ENCODE measurements around the gene FAM209B. TPM values are rescaled to one million over a fixed set of nuclear protein-coding genes. Genes with fewer than 3 reads are reported as not detected.

FAM209B gene
- total and polyA plus RNA-seq, 2 donors (not counting 1 experiment from before 2014, with no cell fraction given), result 1.9 to 2.0 TPM

DNA sequence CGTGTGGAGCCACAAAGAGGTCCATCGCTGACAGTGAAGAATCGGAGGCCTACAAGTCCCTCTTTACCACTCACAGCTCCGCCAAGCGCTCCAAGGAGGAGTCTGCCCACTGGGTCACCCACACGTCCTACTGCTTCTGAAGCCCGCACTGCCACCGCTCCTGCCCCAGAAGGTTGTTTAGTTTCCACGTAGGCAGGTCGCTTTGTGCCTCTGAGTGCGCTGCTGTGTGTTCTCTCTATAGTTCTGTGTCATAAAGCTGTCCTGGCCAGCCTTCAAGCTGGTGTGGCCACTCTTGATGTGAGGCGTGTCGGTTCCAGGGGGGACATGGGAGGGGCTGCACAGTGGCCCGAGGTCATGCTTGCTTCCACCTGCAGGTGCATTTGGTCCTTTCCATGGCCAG lies 14.9 kb upstream of the FAM209B start:
- DNase-seq (no peak), ATAC-seq (ENCODE audit: low read depth) (no peak)
- POLR2A ChIA-PET, result no interaction called here
- H3K27me3 Mint-ChIP-seq, result no peaks in the 10 kb centered on the region
- Histone ChIP-seq H3K4me1 (ENCODE audit: control insufficient read depth in 2 of 2, insufficient read depth in 2 of 2, low read length in 2 of 2) (no peaks in the 10 kb centered on the region), H3K79me2 (ENCODE audit: control insufficient read depth, insufficient read depth, low read length) (no peaks in the 10 kb centered on the region), H3K27ac (ENCODE audit: low read length in 2 of 2) (no peak overlapping the region), H2AFZ (ENCODE audit: insufficient read depth, low read depth, low read length, poor library complexity, severe bottlenecking) (no peak overlapping the region), H4K20me1 (ENCODE audit: control insufficient read depth, insufficient read depth, low read length, poor library complexity, severe bottlenecking) (no peaks in the 10 kb centered on the region), H3K36me3 (replicated peaks in 1 of 2; ENCODE audit: control extremely low read depth in 1 of 2, control insufficient read depth in 1 of 2, extremely low read depth in 1 of 2, insufficient read depth in 2 of 2, low read length in 1 of 2) (peaks cover 18 to 64% of the 10 kb centered on the region in 2 experiments), H3K27me3 (replicated peaks in 1 of 4; ENCODE audit: control extremely low read depth in 1 of 4, control insufficient read depth in 3 of 4, insufficient read depth in 4 of 4, low read length in 3 of 4) (no peaks in the 10 kb centered on the region), H3K9ac (ENCODE audit: low read length) (no peak overlapping the region), H3K4me2 (replicated peaks; ENCODE audit: low read depth, low read length, poor library complexity, severe bottlenecking) (no peak overlapping the region), H3K9me3 (ENCODE audit: control extremely low read depth in 1 of 3, control insufficient read depth in 2 of 3, insufficient read depth in 1 of 3, low read length in 2 of 3) (peaks cover 0 to 57% (median 29%) of the 10 kb centered on the region in 3 donors), H3K4me3 (ENCODE audit: control extremely low read depth in 1 of 5, extremely low read depth in 1 of 5, insufficient read depth in 1 of 5, low read depth in 2 of 5, low read length in 4 of 5) (no peak overlapping the region)
- no peaks in the 10 kb centered on the region for H3K4me1 Mint-ChIP-seq
- TF ChIP-seq, protein P1, sequence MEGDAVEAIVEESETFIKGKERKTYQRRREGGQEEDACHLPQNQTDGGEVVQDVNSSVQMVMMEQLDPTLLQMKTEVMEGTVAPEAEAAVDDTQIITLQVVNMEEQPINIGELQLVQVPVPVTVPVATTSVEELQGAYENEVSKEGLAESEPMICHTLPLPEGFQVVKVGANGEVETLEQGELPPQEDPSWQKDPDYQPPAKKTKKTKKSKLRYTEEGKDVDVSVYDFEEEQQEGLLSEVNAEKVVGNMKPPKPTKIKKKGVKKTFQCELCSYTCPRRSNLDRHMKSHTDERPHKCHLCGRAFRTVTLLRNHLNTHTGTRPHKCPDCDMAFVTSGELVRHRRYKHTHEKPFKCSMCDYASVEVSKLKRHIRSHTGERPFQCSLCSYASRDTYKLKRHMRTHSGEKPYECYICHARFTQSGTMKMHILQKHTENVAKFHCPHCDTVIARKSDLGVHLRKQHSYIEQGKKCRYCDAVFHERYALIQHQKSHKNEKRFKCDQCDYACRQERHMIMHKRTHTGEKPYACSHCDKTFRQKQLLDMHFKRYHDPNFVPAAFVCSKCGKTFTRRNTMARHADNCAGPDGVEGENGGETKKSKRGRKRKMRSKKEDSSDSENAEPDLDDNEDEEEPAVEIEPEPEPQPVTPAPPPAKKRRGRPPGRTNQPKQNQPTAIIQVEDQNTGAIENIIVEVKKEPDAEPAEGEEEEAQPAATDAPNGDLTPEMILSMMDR (IDR thresholded peaks at IDR 0.05), result no peak
- TF ChIP-seq EZH2 (IDR thresholded peaks at IDR 0.05; ENCODE audit: borderline replicate concordance, insufficient read depth, low read depth, low read length, poor library complexity, severe bottlenecking), result no peak
- intact Hi-C loops (cut with micrococcal nuclease), result loop anchor here (5.0 kb wide), 1 partner anchor 276 kb away; no protein-coding TSS in a partner anchor
- WGBS (ENCODE audit: insufficient coverage), result 97% methylated on average over 14 of the region's 14 CpGs
- no peak overlapping the region for H3K27ac Mint-ChIP-seq
- H3K9me3 Mint-ChIP-seq (ENCODE audit: insufficient read depth), result peaks cover 12% of the 10 kb centered on the region
- no peak overlapping the region for H3K4me3 Mint-ChIP-seq
- CTCF ChIA-PET, result no interaction called here

DNA sequence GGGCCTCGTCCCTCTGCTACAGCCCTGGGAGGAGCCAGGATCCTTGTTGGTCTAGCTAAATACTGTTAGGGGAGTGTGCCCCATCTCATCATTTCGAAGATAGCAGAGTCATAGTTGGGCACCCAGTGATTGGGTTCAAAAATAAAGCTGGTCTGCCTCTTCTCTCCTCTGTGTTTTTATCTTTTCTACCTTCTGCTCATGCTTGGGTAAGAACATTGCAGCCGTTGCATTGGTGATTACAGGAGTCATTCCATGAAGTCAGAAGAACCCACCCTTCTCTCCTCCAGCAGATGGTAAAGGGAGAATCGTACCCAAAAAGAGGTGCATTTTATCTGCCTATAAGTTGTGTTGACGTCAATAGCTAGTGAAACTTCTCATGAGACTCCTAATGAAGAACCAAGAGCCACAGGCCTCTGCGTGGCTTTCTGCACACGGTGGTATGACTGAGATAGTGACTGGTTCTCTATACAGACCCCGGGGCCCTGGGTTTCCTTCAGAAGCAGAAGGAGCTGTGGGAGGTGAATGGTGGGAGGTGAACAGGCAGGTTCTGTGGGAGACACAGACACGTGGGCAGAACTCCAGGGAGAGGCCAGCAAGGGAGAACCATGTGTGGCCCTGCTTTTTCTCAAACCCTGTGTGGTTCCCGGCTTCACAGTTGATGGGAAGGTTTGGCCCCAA lies 14.2 kb upstream of the FAM209B start:
- H3K36me3 ChIP-seq (replicated peaks in 1 of 2; ENCODE audit: control extremely low read depth in 1 of 2, control insufficient read depth in 1 of 2, extremely low read depth in 1 of 2, insufficient read depth in 2 of 2, low read length in 1 of 2), result peaks cover 15 to 57% of the 10 kb centered on the region in 2 experiments
- no peak overlapping the region for H3K4me3 Mint-ChIP-seq

More for the DNA sequence above, 14.2 kb upstream of the FAM209B start:
- ChIA-PET CTCF (no interaction called here), POLR2A (no interaction called here)
- 84% methylated on average over 7 of the region's 10 CpGs for WGBS (ENCODE audit: insufficient coverage)
- Mint-ChIP-seq H3K27ac (no peak overlapping the region), H3K4me1 (no peaks in the 10 kb centered on the region), H3K9me3 (ENCODE audit: insufficient read depth) (peaks cover 12% of the 10 kb centered on the region), H3K27me3 (no peaks in the 10 kb centered on the region)
- TF ChIP-seq, protein P1 (IDR thresholded peaks at IDR 0.05), result no peak
- TF ChIP-seq EZH2 (IDR thresholded peaks at IDR 0.05; ENCODE audit: borderline replicate concordance, insufficient read depth, low read depth, low read length, poor library complexity, severe bottlenecking), result no peak
- H2AFZ ChIP-seq (ENCODE audit: insufficient read depth, low read depth, low read length, poor library complexity, severe bottlenecking), result no peak overlapping the region
- ATAC-seq (ENCODE audit: low read depth) (no peak), DNase-seq (no peak)
- no peaks in the 10 kb centered on the region for H3K27me3 ChIP-seq (replicated peaks in 1 of 4; ENCODE audit: control extremely low read depth in 1 of 4, control insufficient read depth in 3 of 4, insufficient read depth in 4 of 4, low read length in 3 of 4)
- no peaks in the 10 kb centered on the region for H3K79me2 ChIP-seq (ENCODE audit: control insufficient read depth, insufficient read depth, low read length)
- peaks cover 0 to 62% (median 29%) of the 10 kb centered on the region in 3 donors for H3K9me3 ChIP-seq (ENCODE audit: control extremely low read depth in 1 of 3, control insufficient read depth in 2 of 3, insufficient read depth in 1 of 3, low read length in 2 of 3)
- H3K9ac ChIP-seq (ENCODE audit: low read length), result no peak overlapping the region
- H4K20me1 ChIP-seq (ENCODE audit: control insufficient read depth, insufficient read depth, low read length, poor library complexity, severe bottlenecking), result no peaks in the 10 kb centered on the region
- intact Hi-C loops (cut with micrococcal nuclease), result loop anchor here (5.0 kb wide), 1 partner anchor 277 kb away; no protein-coding TSS in a partner anchor
- no peaks in the 10 kb centered on the region for H3K4me1 ChIP-seq (ENCODE audit: control insufficient read depth in 2 of 2, insufficient read depth in 2 of 2, low read length in 2 of 2)
- H3K27ac ChIP-seq (ENCODE audit: low read length in 2 of 2), result no peak overlapping the region
- no peak overlapping the region for H3K4me3 ChIP-seq (ENCODE audit: control extremely low read depth in 1 of 5, extremely low read depth in 1 of 5, insufficient read depth in 1 of 5, low read depth in 2 of 5, low read length in 4 of 5)
- H3K4me2 ChIP-seq (replicated peaks; ENCODE audit: low read depth, low read length, poor library complexity, severe bottlenecking), result no peak overlapping the region

All from B cell (primary cell).